Ishikawa (cell line): ENCODE measurements around the gene RCOR1.

Experiments
- CEBPB ChIP-seq: IDR thresholded peaks from 2 replicates; pipeline ENCODE4 v1.6.1; 2012
- CREB1 ChIP-seq: IDR thresholded peaks from 2 replicates; pipeline ENCODE4 v1.6.1; 2012; ENCODE audit warnings: low read depth
- EGR1 ChIP-seq: IDR thresholded peaks from 2 replicates; pipeline ENCODE4 v1.6.1; 2012
- EP300 ChIP-seq: IDR thresholded peaks from 2 replicates; pipeline ENCODE4 v1.6.1; 2012; ENCODE audit warnings: borderline replicate concordance
- FOXM1 ChIP-seq: IDR thresholded peaks from 2 replicates; pipeline ENCODE4 v1.6.1; 2012; ENCODE audit warnings: low read depth, borderline replicate concordance
- MAX ChIP-seq: IDR thresholded peaks from 2 replicates; pipeline ENCODE4 v1.6.1; 2012
- NFIC ChIP-seq: IDR thresholded peaks from 2 replicates; pipeline ENCODE4 v1.6.1; 2012
- RAD21 ChIP-seq: IDR thresholded peaks from 2 replicates; pipeline ENCODE4 v1.6.1; 2012; ENCODE audit warnings: low read depth
- REST ChIP-seq: IDR thresholded peaks from 2 replicates; pipeline ENCODE4 v1.6.1; 2012; ENCODE audit warnings: low read depth, mild to moderate bottlenecking
- TAF1 ChIP-seq: IDR thresholded peaks from 2 replicates; pipeline ENCODE4 v1.6.1; 2012; ENCODE audit warnings: low read depth, mild to moderate bottlenecking
- TCF12 ChIP-seq: IDR thresholded peaks from 2 replicates; pipeline ENCODE4 v1.6.1; 2012; ENCODE audit warnings: low read depth
- TEAD4 ChIP-seq: IDR thresholded peaks from 2 replicates; pipeline ENCODE4 v1.6.1; 2012
- USF1 ChIP-seq: IDR thresholded peaks from 2 replicates; pipeline ENCODE4 v1.6.1; 2012
- YY1 ChIP-seq: IDR thresholded peaks from 2 replicates; pipeline ENCODE4 v1.6.1; 2012; ENCODE audit warnings: low read depth
- ZBTB7A ChIP-seq: IDR thresholded peaks from 2 replicates; pipeline ENCODE4 v1.6.1; 2012; ENCODE audit warnings: low read depth

The RCOR1 gene

GRCh38 chr14:102629011-102629444, 36.6 kb downstream of the RCOR1 start:
- no peak for TF ChIP-seq REST
- no peak for TF ChIP-seq CEBPB
- no peak for TF ChIP-seq CREB1
- TF ChIP-seq YY1, result no peak
- no peak for TF ChIP-seq MAX
- no peak for TF ChIP-seq EGR1
- TF ChIP-seq EP300, result no peak
- no peak for TF ChIP-seq RAD21
- TF ChIP-seq FOXM1, result no peak
- no peak for TF ChIP-seq NFIC
- TF ChIP-seq TCF12, result no peak
- no peak for TF ChIP-seq USF1
- TF ChIP-seq TEAD4, result no peak
- TF ChIP-seq ZBTB7A, result no peak
- no peak for TF ChIP-seq TAF1

- TF ChIP-seq YY1, result no peak
- peak; percentile 33; the same call in 1 of the 2 replicates for TF ChIP-seq USF1
- no peak for TF ChIP-seq TCF12
- no peak for TF ChIP-seq TEAD4
These were observed 37.4 kb downstream of the RCOR1 start for GRCh38 chr14:102629808-102630350.

GRCh38 chr14:102630405-102630804, 38.0 kb downstream of the RCOR1 start:
- TF ChIP-seq TAF1 (no peak), CEBPB (no peak), RAD21 (no peak), TEAD4 (no peak), EGR1 (no peak), CREB1 (no peak), NFIC (no peak), EP300 (no peak), FOXM1 (no peak), REST (no peak), USF1 (no peak), TCF12 (no peak), ZBTB7A (no peak), MAX (no peak), YY1 (no peak)

- no peak for TF ChIP-seq TEAD4
- TF ChIP-seq RAD21, result no peak
- TF ChIP-seq MAX, result no peak
- TF ChIP-seq CEBPB, result no peak
- TF ChIP-seq NFIC, result no peak
- TF ChIP-seq TCF12, result no peak
- no peak for TF ChIP-seq CREB1
- TF ChIP-seq FOXM1, result no peak
- no peak for TF ChIP-seq REST
- no peak for TF ChIP-seq ZBTB7A
- TF ChIP-seq EP300, result no peak
- TF ChIP-seq EGR1, result no peak
- no peak for TF ChIP-seq USF1
- no peak for TF ChIP-seq TAF1
- TF ChIP-seq YY1, result no peak
These were observed 38.4 kb downstream of the RCOR1 start for GRCh38 chr14:102630881-102631280.
